Transverse colon (tissue), 4 donors: ENCODE data around the gene DDRGK1.

Experiments
- CTCF ChIP-seq, 5 experiments: fragments of 200-600 bp in 3 of 5; fragments of 450-650 bp in 2 of 5; sonication (generic) in 3 of 5; IDR thresholded peaks; 1 replicate in 2 of 5; 2 replicates in 3 of 5; pipeline ENCODE4 v1.5.1; 2016 to 2017; ENCODE audit warnings: antibody characterized with exemption in 5 of 5, inconsistent platforms in 3 of 5, mild to moderate bottlenecking in 2 of 5, moderate library complexity in 1 of 5
- EP300 ChIP-seq: sonication (generic); formaldehyde crosslinking; IDR thresholded peaks from one replicate; pipeline ENCODE4 v1.6.1; 2017; ENCODE audit warnings: antibody characterized with exemption, low read depth
- POLR2A ChIP-seq: fragments of 450-650 bp; IDR thresholded peaks from one replicate; pipeline ENCODE4 v1.6.1; 2016; ENCODE audit warnings: antibody characterized with exemption, mild to moderate bottlenecking, moderate library complexity
- POLR2AphosphoS5 ChIP-seq, 3 donors: sonication (generic); formaldehyde crosslinking; IDR thresholded peaks; one replicate each; pipeline ENCODE4 v1.6.1; 2016; ENCODE audit warnings: antibody characterized with exemption in 3 of 3

GRCh38 chr20:3244613-3245012 is 40.1 kb upstream of the DDRGK1 start:
- TF ChIP-seq CTCF (IDR thresholded peaks at IDR 0.05) (no peak), POLR2A (no peak), POLR2AphosphoS5 (IDR thresholded peaks at IDR 0.05) (no peak), EP300 (no peak)
